ENCODE results near the gene ZFYVE16. TPM values are rescaled to one million over a fixed set of nuclear protein-coding genes. Genes with fewer than 3 reads are reported as not detected.

ZFYVE16 gene
- total and polyA plus RNA-seq, 11 donors, result 10.3 to 53.2 (median 36.3) TPM

GRCh38 chr5:80481019-80481893 lies 73.4 kb downstream of the ZFYVE16 start:
- Histone ChIP-seq H3K4me3 (no peak overlapping the region), H3K36me3 (peaks cover 0 to 38% (median 26%) of the 10 kb centered on the region in 9 donors), H3K4me1 (no peaks in the 10 kb centered on the region), H3K9me3 (peaks cover 0 to 36% (median 13%) of the 10 kb centered on the region in 12 donors), H3K27ac (no peak overlapping the region), H3K27me3 (no peaks in the 10 kb centered on the region)
- no peak for DNase-seq
- intact Hi-C loops (cut with DNase I), result loop anchor here in 5 of 10 donors (2.0 to 10.0 kb wide), 5 partner anchors 191 to 714 kb away; no protein-coding TSS in a partner anchor
- no peak for TF ChIP-seq POLR2A (IDR thresholded peaks at IDR 0.05)
- peak; percentile 35 to 65 (median 54) for TF ChIP-seq CTCF (IDR thresholded peaks at IDR 0.05)
- ATAC-seq, result peak in 3 of 4 donors; percentile 72 to 83 (median 81)
- 90 to 100% (median 94%) methylated on average over 3 of the region's 3 CpGs for WGBS, 4 donors

- intact Hi-C loops (cut with DNase I), result loop anchor here in 5 of 10 donors (5.0 to 10.0 kb wide), 4 partner anchors 190 to 712 kb away; no protein-coding TSS in a partner anchor
These were observed 74.7 kb downstream of the ZFYVE16 start for GRCh38 chr5:80482578-80482977.

GRCh38 chr5:80483636-80484232 lies 75.9 kb downstream of the ZFYVE16 start:
- no peak for ATAC-seq
- 93 to 99% (median 97%) methylated on average over 3 of the region's 3 CpGs for WGBS, 4 donors
- intact Hi-C loops (cut with DNase I), result loop anchor here in 5 of 10 donors (5.0 to 10.0 kb wide), 4 partner anchors 189 to 711 kb away; no protein-coding TSS in a partner anchor

More at GRCh38 chr5:80482578-80482977, 74.7 kb downstream of the ZFYVE16 start:
- H3K4me1 ChIP-seq, result peaks cover 0 to 9% (median 0%) of the 10 kb centered on the region in 12 donors
- DNase-seq, result no peak
- peaks cover 0 to 26% (median 13%) of the 10 kb centered on the region in 9 donors for H3K36me3 ChIP-seq
- no peak overlapping the region for H3K27ac ChIP-seq
- ATAC-seq, result no peak
- H3K9me3 ChIP-seq, result peaks cover 0 to 36% (median 13%) of the 10 kb centered on the region in 12 donors
- 73 to 83% (median 77%) methylated on average over 4 of the region's 4 CpGs for WGBS, 4 donors
- no peak overlapping the region for H3K4me3 ChIP-seq
- no peak for TF ChIP-seq POLR2A (IDR thresholded peaks at IDR 0.05)
- no peak for TF ChIP-seq CTCF (IDR thresholded peaks at IDR 0.05)
- H3K27me3 ChIP-seq, result no peaks in the 10 kb centered on the region

More at GRCh38 chr5:80483636-80484232, 75.9 kb downstream of the ZFYVE16 start:
- Histone ChIP-seq H3K27me3 (no peaks in the 10 kb centered on the region), H3K36me3 (peaks cover 0 to 14% (median 6%) of the 10 kb centered on the region in 9 donors), H3K4me3 (no peak overlapping the region), H3K27ac (no peak overlapping the region), H3K9me3 (peaks cover 0 to 36% (median 13%) of the 10 kb centered on the region in 12 donors), H3K4me1 (peaks cover 0 to 14% (median 1%) of the 10 kb centered on the region in 12 donors)
- no peak for TF ChIP-seq POLR2A (IDR thresholded peaks at IDR 0.05)
- no peak for TF ChIP-seq CTCF (IDR thresholded peaks at IDR 0.05)
- DNase-seq, result no peak

Measured in heart left ventricle (tissue), 16 donors.